SK-N-SH treated with all-trans-retinoic acid at 6 μM for 48 hours (cell line): ENCODE data around the gene STIL.

Experiments used
- ATAC-seq: fragments of 200-7000 bp; cut with Tn5 transposase; 3 replicates; pipeline ENCODE4 v1.9.1; 2020; ENCODE audit warnings: mild to moderate bottlenecking, moderate library complexity
- CSDC2 ChIP-seq: fragments of 250-450 bp; sonication (Bioruptor Pico); IDR thresholded peaks from 2 replicates; pipeline ENCODE4 v1.5.0; 2020; ENCODE audit warnings: mild to moderate bottlenecking, moderate library complexity
- ESRRG ChIP-seq: fragments of 250-450 bp; sonication (Bioruptor Pico); IDR thresholded peaks from 2 replicates; pipeline ENCODE4 v1.6.1; 2021; ENCODE audit warnings: mild to moderate bottlenecking
- GLIS3 ChIP-seq: fragments of 250-450 bp; sonication (Bioruptor Pico); IDR thresholded peaks from 2 replicates; pipeline ENCODE4 v1.5.0; 2020; ENCODE audit warnings: mild to moderate bottlenecking, moderate library complexity
- PPARA ChIP-seq: fragments of 250-450 bp; sonication (Bioruptor Pico); IDR thresholded peaks from 2 replicates; pipeline ENCODE4 v1.5.0; 2020; ENCODE audit warnings: mild to moderate bottlenecking, borderline replicate concordance
- TCF4 ChIP-seq: fragments of 250-450 bp; sonication (Bioruptor Pico); IDR thresholded peaks from 2 replicates; pipeline ENCODE4 v1.8.0; 2021; ENCODE audit warnings: mild to moderate bottlenecking, moderate library complexity, borderline replicate concordance
- TOX ChIP-seq: fragments of 250-450 bp; sonication (Bioruptor Pico); IDR thresholded peaks from 2 replicates; pipeline ENCODE4 v1.8.0; 2021; ENCODE audit warnings: mild to moderate bottlenecking, moderate library complexity, borderline replicate concordance
- ZNF565 ChIP-seq: fragments of 450-650 bp; formaldehyde crosslinking; conservative IDR thresholded peaks from 2 replicates; pipeline ENCODE4 v1.5.0; 2020; ENCODE audit warnings: low read depth, mild to moderate bottlenecking, moderate library complexity
- ZNF70 ChIP-seq: fragments of 450-650 bp; formaldehyde crosslinking; IDR thresholded peaks from 2 replicates; pipeline ENCODE4 v1.5.0; 2020; ENCODE audit warnings: mild to moderate bottlenecking, moderate library complexity
- TF ChIP-seq, protein P1 (sequence below): fragments of 250-450 bp; sonication (Bioruptor Pico); IDR thresholded peaks from 2 replicates; pipeline ENCODE4 v1.5.0; 2020; ENCODE audit warnings: mild to moderate bottlenecking, moderate library complexity
- TF ChIP-seq, protein P2 (sequence below): fragments of 250-450 bp; sonication (Bioruptor Pico); IDR thresholded peaks from 2 replicates; pipeline ENCODE4 v1.8.0; 2020; ENCODE audit warnings: mild to moderate bottlenecking, moderate library complexity, borderline replicate concordance

STIL gene

DNA sequence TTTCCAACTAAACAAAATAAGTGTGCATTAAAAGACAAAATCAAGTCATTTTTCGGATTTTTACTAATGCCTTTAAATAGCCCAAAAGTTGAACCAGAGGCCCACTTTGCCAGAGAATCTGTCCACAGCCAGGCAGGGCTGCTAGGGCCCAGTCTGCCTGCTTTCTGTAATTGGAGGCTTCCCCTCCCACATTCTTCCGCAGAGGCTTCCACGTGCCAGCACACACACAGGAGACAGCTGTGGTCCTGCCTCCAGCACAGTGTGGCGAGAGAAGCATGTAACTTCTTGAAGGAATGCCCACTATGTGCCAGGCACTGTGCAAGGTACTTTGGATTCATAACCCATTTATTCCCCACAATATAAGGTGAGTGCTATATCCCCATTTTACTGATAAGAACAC lies 112.8 kb downstream of the STIL start:
- peak; percentile 70 for ATAC-seq
- TF ChIP-seq GLIS3 (CRISPR knock-in tag): no peak
- no peak for TF ChIP-seq CSDC2
- no peak for TF ChIP-seq ESRRG (CRISPR knock-in tag)
- TF ChIP-seq ZNF565 (CRISPR knock-in tag): no peak
- TF ChIP-seq, protein P1, sequence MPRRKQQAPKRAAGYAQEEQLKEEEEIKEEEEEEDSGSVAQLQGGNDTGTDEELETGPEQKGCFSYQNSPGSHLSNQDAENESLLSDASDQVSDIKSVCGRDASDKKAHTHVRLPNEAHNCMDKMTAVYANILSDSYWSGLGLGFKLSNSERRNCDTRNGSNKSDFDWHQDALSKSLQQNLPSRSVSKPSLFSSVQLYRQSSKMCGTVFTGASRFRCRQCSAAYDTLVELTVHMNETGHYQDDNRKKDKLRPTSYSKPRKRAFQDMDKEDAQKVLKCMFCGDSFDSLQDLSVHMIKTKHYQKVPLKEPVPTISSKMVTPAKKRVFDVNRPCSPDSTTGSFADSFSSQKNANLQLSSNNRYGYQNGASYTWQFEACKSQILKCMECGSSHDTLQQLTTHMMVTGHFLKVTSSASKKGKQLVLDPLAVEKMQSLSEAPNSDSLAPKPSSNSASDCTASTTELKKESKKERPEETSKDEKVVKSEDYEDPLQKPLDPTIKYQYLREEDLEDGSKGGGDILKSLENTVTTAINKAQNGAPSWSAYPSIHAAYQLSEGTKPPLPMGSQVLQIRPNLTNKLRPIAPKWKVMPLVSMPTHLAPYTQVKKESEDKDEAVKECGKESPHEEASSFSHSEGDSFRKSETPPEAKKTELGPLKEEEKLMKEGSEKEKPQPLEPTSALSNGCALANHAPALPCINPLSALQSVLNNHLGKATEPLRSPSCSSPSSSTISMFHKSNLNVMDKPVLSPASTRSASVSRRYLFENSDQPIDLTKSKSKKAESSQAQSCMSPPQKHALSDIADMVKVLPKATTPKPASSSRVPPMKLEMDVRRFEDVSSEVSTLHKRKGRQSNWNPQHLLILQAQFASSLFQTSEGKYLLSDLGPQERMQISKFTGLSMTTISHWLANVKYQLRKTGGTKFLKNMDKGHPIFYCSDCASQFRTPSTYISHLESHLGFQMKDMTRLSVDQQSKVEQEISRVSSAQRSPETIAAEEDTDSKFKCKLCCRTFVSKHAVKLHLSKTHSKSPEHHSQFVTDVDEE (CRISPR knock-in tag): no peak
- TF ChIP-seq ZNF70 (CRISPR knock-in tag): no peak
- TF ChIP-seq TCF4 (CRISPR knock-in tag): no peak
- no peak for TF ChIP-seq TOX
- no peak for TF ChIP-seq PPARA
- TF ChIP-seq, protein P2, sequence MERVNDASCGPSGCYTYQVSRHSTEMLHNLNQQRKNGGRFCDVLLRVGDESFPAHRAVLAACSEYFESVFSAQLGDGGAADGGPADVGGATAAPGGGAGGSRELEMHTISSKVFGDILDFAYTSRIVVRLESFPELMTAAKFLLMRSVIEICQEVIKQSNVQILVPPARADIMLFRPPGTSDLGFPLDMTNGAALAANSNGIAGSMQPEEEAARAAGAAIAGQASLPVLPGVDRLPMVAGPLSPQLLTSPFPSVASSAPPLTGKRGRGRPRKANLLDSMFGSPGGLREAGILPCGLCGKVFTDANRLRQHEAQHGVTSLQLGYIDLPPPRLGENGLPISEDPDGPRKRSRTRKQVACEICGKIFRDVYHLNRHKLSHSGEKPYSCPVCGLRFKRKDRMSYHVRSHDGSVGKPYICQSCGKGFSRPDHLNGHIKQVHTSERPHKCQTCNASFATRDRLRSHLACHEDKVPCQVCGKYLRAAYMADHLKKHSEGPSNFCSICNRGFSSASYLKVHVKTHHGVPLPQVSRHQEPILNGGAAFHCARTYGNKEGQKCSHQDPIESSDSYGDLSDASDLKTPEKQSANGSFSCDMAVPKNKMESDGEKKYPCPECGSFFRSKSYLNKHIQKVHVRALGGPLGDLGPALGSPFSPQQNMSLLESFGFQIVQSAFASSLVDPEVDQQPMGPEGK: no peak
